CD14-positive monocyte (primary cell): ENCODE data around the gene BIRC3. TPM values are rescaled to one million over a fixed set of nuclear protein-coding genes. Genes with fewer than 3 reads are reported as not detected.
A peak's percentile ranks its signal among the peaks of the same experiment; 100 is the strongest.

Source experiments
- DNase-seq, 3 donors: peaks; one replicate each; pipeline ENCODE4 v3.0.0-alpha.2; 2011 to 2022
- H2AFZ ChIP-seq: 2 replicates; pipeline ENCODE4 v1.6.0; 2012; ENCODE audit warnings: mild to moderate bottlenecking, low read depth, low read length, inconsistent platforms; ENCODE audit not compliant: insufficient read depth, poor library complexity, severe bottlenecking
- H3K27ac ChIP-seq, 2 donors: 1 replicate in 1 of 2; 2 replicates in 1 of 2; pipeline ENCODE4 v1.5.1; 2012 to 2013; ENCODE audit warnings: low read length in 2 of 2, control low read depth in 1 of 2, inconsistent platforms in 1 of 2, low read depth in 1 of 2, mild to moderate bottlenecking in 1 of 2
- H3K27me3 ChIP-seq, 2 donors: one replicate each; pipeline versions ENCODE4 v1.6.0 to v1.6.1; 2011 to 2013; ENCODE audit warnings: low read length in 2 of 2; ENCODE audit not compliant: control insufficient read depth in 2 of 2, insufficient read depth in 2 of 2
- H3K36me3 ChIP-seq, 2 donors: replicated peaks in 1 of 2; 1 replicate in 1 of 2; 2 replicates in 1 of 2; pipeline versions ENCODE4 v1.5.1 to v1.6.1; 2012 to 2013; ENCODE audit warnings: low read length in 2 of 2, control low read depth in 1 of 2, inconsistent platforms in 1 of 2, mild to moderate bottlenecking in 1 of 2; ENCODE audit not compliant: insufficient read depth in 2 of 2, control insufficient read depth in 1 of 2
- H3K4me1 ChIP-seq, 2 donors: 1 replicate in 1 of 2; 2 replicates in 1 of 2; pipeline versions ENCODE4 v1.5.1 to v1.6.1; 2012 to 2013; ENCODE audit warnings: low read length in 2 of 2, control low read depth in 1 of 2, inconsistent platforms in 1 of 2, mild to moderate bottlenecking in 1 of 2, moderate library complexity in 1 of 2; ENCODE audit not compliant: insufficient read depth in 2 of 2, control insufficient read depth in 1 of 2
- H3K4me2 ChIP-seq: replicated peaks from 2 replicates; pipeline ENCODE3; 2012; ENCODE audit warnings: low read length, moderate library complexity, mild to moderate bottlenecking; ENCODE audit not compliant: poor library complexity, severe bottlenecking; ENCODE audit errors: extremely low read depth
- H3K4me3 ChIP-seq, 3 experiments: fragments of 200-600 bp in 1 of 3; sonication (generic) in 1 of 3; replicated peaks in 1 of 3; 1 replicate in 2 of 3; 2 replicates in 1 of 3; pipeline ENCODE4 v1.5.1; 2011 to 2013; ENCODE audit warnings: low read length in 3 of 3, mild to moderate bottlenecking in 3 of 3, control low read depth in 2 of 3, low read depth in 2 of 3, inconsistent platforms in 1 of 3, moderate library complexity in 1 of 3
- H3K79me2 ChIP-seq: 2 replicates; pipeline ENCODE4 v1.6.0; 2012; ENCODE audit warnings: mild to moderate bottlenecking, control low read depth, inconsistent platforms, low read length, moderate library complexity; ENCODE audit not compliant: insufficient read depth
- H3K9ac ChIP-seq: 2 replicates; pipeline ENCODE4 v1.6.0; 2017; ENCODE audit warnings: low read length, mild to moderate bottlenecking; ENCODE audit not compliant: insufficient read depth, poor library complexity, severe bottlenecking
- H3K9me3 ChIP-seq, 2 donors: replicated peaks in 1 of 2; 1 replicate in 1 of 2; 2 replicates in 1 of 2; pipeline versions ENCODE4 v1.5.1 to v1.6.1; 2012 to 2013; ENCODE audit warnings: low read length in 2 of 2, control low read depth in 1 of 2; ENCODE audit not compliant: control insufficient read depth in 1 of 2, insufficient read depth in 1 of 2
- H4K20me1 ChIP-seq: 2 replicates; pipeline ENCODE4 v1.6.0; 2012; ENCODE audit warnings: mild to moderate bottlenecking, low read length, control low read depth, moderate library complexity; ENCODE audit not compliant: insufficient read depth
- H3K27ac Mint-ChIP-seq, 7 donors: one replicate each; pipeline ENCODE4 v1.8.0; 2020; ENCODE audit warnings: mild to moderate bottlenecking in 7 of 7, mixed read lengths in 7 of 7, moderate library complexity in 6 of 7, inconsistent platforms in 2 of 7
- H3K27me3 Mint-ChIP-seq, 3 donors: one replicate each; pipeline ENCODE4 v1.8.0; 2021 to 2022; ENCODE audit warnings: low read depth in 3 of 3, mild to moderate bottlenecking in 3 of 3, mixed read lengths in 3 of 3, moderate library complexity in 3 of 3, inconsistent platforms in 1 of 3
- H3K36me3 Mint-ChIP-seq, 2 donors: one replicate each; pipeline ENCODE4 v1.8.0; 2020; ENCODE audit warnings: mixed read lengths in 2 of 2, inconsistent platforms in 1 of 2, mild to moderate bottlenecking in 1 of 2
- H3K4me1 Mint-ChIP-seq: one replicate; pipeline ENCODE4 v1.8.0; 2020; ENCODE audit warnings: mild to moderate bottlenecking, mixed read lengths
- H3K4me3 Mint-ChIP-seq, 2 donors: one replicate each; pipeline ENCODE4 v1.8.0; 2020; ENCODE audit warnings: mild to moderate bottlenecking in 2 of 2, mixed read lengths in 2 of 2, moderate library complexity in 1 of 2
- H3K9me3 Mint-ChIP-seq, 7 donors: one replicate each; pipeline ENCODE4 v1.8.0; 2020 to 2022; ENCODE audit warnings: mixed read lengths in 7 of 7, mild to moderate bottlenecking in 6 of 7, moderate library complexity in 6 of 7, inconsistent platforms in 2 of 7
- CTCF ChIP-seq: fragments of 200-600 bp; IDR thresholded peaks from one replicate; pipeline ENCODE4 v1.8.0; 2022; ENCODE audit warnings: antibody characterized with exemption, mild to moderate bottlenecking
- WGBS: methylation state at CpG from one replicate; pipeline ENCODE4 v1.1.5; 2013; ENCODE audit warnings: missing lambda C conversion rate; ENCODE audit not compliant: insufficient coverage; 5-methylcytosine and 5-hydroxymethylcytosine counted together
- intact Hi-C, 2 donors: fragments of 100-400 bp; cut with micrococcal nuclease; formaldehyde crosslinking; loops; one replicate each; pipeline versions ENCODE4 v1.15.0 to v1.15.1; 2023
- polyA plus RNA-seq, 3 donors: library from polyadenylated mRNA; depleted of rRNA in 1 of 3; unstranded in 2 of 3; stranded (reverse) in 1 of 3; fragments of 300-500 nt in 2 of 3; fragments of >200 nt in 1 of 3; fragmentation: Illumina TruSeq in 2 of 3; gene quantifications; 1 replicate in 2 of 3; 2 replicates in 1 of 3; pipeline ENCODE4 v1.2.3, GENCODE V29; 2012 to 2021

BIRC3 gene
- polyA plus RNA-seq, 3 donors, result 3.0 to 9.8 (median 9.5) TPM

DNA sequence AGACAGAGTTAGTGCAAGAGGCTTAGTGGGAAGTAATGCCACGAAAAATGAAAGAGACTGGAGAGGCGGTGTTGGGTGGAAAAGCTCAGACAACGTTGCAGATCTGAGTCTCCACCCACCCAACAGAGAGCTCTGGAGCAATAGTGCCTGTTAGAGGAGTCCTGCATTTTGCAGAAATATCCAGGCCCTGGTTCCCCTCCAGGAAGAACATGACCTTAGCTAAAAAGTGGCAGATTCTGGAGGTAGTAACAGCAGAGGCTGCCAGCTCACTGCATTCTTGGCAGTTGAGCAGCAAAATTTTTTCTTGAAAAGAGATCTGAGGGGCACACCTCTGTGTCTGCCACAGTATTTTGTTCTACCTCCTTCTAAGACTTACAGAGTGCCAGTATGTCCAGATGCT lies 27.7 kb upstream of the BIRC3 start:
- Mint-ChIP-seq H3K27ac (no peak overlapping the region), H3K27me3 (peaks cover 0 to 3% (median 2%) of the 10 kb centered on the region in 3 donors), H3K36me3 (no peaks in the 10 kb centered on the region), H3K4me3 (no peak overlapping the region), H3K4me1 (peaks cover 29% of the 10 kb centered on the region), H3K9me3 (no peaks in the 10 kb centered on the region)
- no peak overlapping the region for H2AFZ ChIP-seq
- no peaks in the 10 kb centered on the region for H3K36me3 ChIP-seq
- TF ChIP-seq CTCF, result no peak
- DNase-seq, result no peak
- no peak overlapping the region for H3K9ac ChIP-seq
- intact Hi-C loops, result loop anchor here (5.0 to 10.0 kb wide), 2 partner anchors 58 to 205 kb away; partner anchors contain the start of gene BIRC2 (in 1 of the 2)
- peaks cover 18 to 19% of the 10 kb centered on the region in 2 donors for H3K4me1 ChIP-seq
- H3K27ac ChIP-seq, result no peak overlapping the region
- H3K4me3 ChIP-seq, result no peak overlapping the region
- no peaks in the 10 kb centered on the region for H3K79me2 ChIP-seq
- H4K20me1 ChIP-seq, result no peaks in the 10 kb centered on the region
- no peaks in the 10 kb centered on the region for H3K27me3 ChIP-seq
- no CpG with 5 or more reads among the region's 3 CpGs for WGBS
- no peaks in the 10 kb centered on the region for H3K9me3 ChIP-seq
- H3K4me2 ChIP-seq, result no peak overlapping the region

DNA sequence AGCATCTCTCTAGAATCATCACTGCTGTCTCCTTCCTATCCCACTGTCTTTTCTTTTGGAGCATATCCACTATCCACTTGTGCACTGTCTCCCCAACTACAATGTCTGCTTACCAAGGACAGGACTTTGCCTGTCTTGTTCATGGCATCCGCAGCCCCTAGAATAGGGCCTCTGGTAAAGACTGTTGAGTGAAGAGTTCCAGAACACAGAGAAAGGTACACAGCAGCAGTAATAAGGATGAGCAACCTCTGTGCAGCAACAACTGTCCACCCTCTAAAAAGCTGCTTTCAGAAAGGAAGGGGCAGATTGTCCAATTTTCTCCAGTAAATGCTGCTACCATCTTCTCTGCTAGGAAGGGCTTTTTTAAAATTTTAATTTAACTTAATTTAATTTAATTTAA lies 25.5 kb upstream of the BIRC3 start:
- no peaks in the 10 kb centered on the region for H3K9me3 Mint-ChIP-seq
- Histone ChIP-seq H3K27ac (no peak overlapping the region), H3K4me3 (no peak overlapping the region), H3K79me2 (no peaks in the 10 kb centered on the region), H3K27me3 (no peaks in the 10 kb centered on the region), H2AFZ (no peak overlapping the region), H4K20me1 (no peaks in the 10 kb centered on the region), H3K9ac (no peak overlapping the region), H3K4me2 (no peak overlapping the region), H3K4me1 (peaks cover 16 to 21% of the 10 kb centered on the region in 2 donors), H3K9me3 (no peaks in the 10 kb centered on the region), H3K36me3 (no peaks in the 10 kb centered on the region)
- DNase-seq, result no peak
- no peak overlapping the region for H3K4me3 Mint-ChIP-seq
- no peaks in the 10 kb centered on the region for H3K36me3 Mint-ChIP-seq
- no peak for TF ChIP-seq CTCF
- H3K4me1 Mint-ChIP-seq, result peaks cover 32% of the 10 kb centered on the region
- intact Hi-C loops, result loop anchor here (5.0 kb wide), 2 partner anchors 35 to 50 kb away; no protein-coding TSS in a partner anchor
- peak overlapping the region in 1 of 7 donors; percentile 21 for H3K27ac Mint-ChIP-seq
- peaks cover 0 to 3% (median 0%) of the 10 kb centered on the region in 3 donors for H3K27me3 Mint-ChIP-seq
- no CpG with 5 or more reads among the region's 1 CpG for WGBS
